Small intestine (tissue), 7 donors: Measurements from ENCODE around the gene EIF4H. TPM values are rescaled to one million over a fixed set of nuclear protein-coding genes. Genes with fewer than 3 reads are reported as not detected.

Source experiments
- DNase-seq, 2 donors: peaks; one replicate each; pipeline versions ENCODE4 v3.0.0 to v3.0.0-alpha.2; 2013
- FAIRE-seq: peaks from 2 replicates; lab custom pipeline; 2012; peaks lifted over from hg19 to GRCh38; lab: Jason Lieb, UNC
- H3K27ac ChIP-seq, 3 donors: one replicate each; pipeline ENCODE4 v1.5.1; 2013; ENCODE audit warnings: low read length in 2 of 3, mild to moderate bottlenecking in 2 of 3, control low read depth in 1 of 3, inconsistent platforms in 1 of 3, low read depth in 1 of 3, moderate library complexity in 1 of 3
- H3K27me3 ChIP-seq, 3 donors: one replicate each; pipeline ENCODE4 v1.6.1; 2013; ENCODE audit warnings: low read length in 3 of 3, inconsistent platforms in 1 of 3; ENCODE audit not compliant: control insufficient read depth in 3 of 3, insufficient read depth in 3 of 3
- H3K36me3 ChIP-seq, 3 donors: one replicate each; pipeline ENCODE4 v1.6.1; 2013; ENCODE audit warnings: low read length in 3 of 3, inconsistent platforms in 1 of 3, low read depth in 1 of 3, mild to moderate bottlenecking in 1 of 3, moderate library complexity in 1 of 3; ENCODE audit not compliant: control insufficient read depth in 3 of 3, insufficient read depth in 2 of 3
- H3K4me1 ChIP-seq, 3 donors: one replicate each; pipeline ENCODE4 v1.6.1; 2013; ENCODE audit warnings: low read length in 2 of 3, inconsistent platforms in 1 of 3, low read depth in 1 of 3, mild to moderate bottlenecking in 1 of 3, moderate library complexity in 1 of 3; ENCODE audit not compliant: control insufficient read depth in 3 of 3, insufficient read depth in 2 of 3
- H3K4me3 ChIP-seq, 3 donors: one replicate each; pipeline ENCODE4 v1.5.1; 2013; ENCODE audit warnings: low read length in 3 of 3, control low read depth in 1 of 3, inconsistent platforms in 1 of 3, low read depth in 1 of 3, mild to moderate bottlenecking in 1 of 3, moderate library complexity in 1 of 3
- H3K9me3 ChIP-seq, 2 donors: one replicate each; pipeline ENCODE4 v1.6.1; 2013; ENCODE audit warnings: low read depth in 1 of 2, low read length in 1 of 2; ENCODE audit not compliant: control insufficient read depth in 2 of 2, insufficient read depth in 1 of 2
- WGBS, 3 donors: extraction: QIAGEN DNeasy Blood & Tissue Kit; methylation state at CpG; one replicate each; pipeline ENCODE4 v1.1.7; 2013; 5-methylcytosine and 5-hydroxymethylcytosine counted together
- polyA plus RNA-seq, 4 donors: library from polyadenylated mRNA; stranded (reverse) in 3 of 4; unstranded in 1 of 4; fragments of 200-250 nt in 3 of 4; fragments of 120-200 nt in 1 of 4; gene quantifications; one replicate each; pipeline versions ENCODE4 v1.2.1 to v1.2.3, GENCODE V29; 2013
- donor health status: healthy with polysubstance abuse.
- donor health status: control.
- donor health status: control.
- donor health status: Bipolar disorder and iron deficiency.
- donor health status: healthy.

Gene EIF4H
- polyA plus RNA-seq, 4 donors: 158 to 229 (median 187) TPM

DNA sequence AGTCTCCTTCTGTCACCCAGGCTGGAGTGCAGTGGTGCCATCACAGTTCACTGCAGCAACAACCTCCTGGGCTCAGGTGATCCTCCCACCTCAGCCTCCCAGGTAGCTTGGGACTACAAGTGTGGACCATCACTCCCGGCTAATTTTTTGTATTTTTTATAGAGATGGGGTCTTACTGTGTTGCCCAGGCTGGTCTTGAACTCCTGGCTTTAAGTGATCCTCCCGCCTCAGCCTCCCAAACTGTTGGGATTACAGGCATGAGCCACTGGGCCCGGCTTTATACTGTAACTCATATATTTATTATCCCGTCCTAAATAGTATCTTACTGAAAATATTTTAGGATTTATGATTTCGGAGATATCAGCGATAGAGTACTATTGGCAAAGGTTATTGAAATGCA lies 10.9 kb downstream of the EIF4H start:
- FAIRE-seq: no peak
- peaks cover 0 to 10% (median 6%) of the 10 kb centered on the region in 3 donors for H3K4me1 ChIP-seq
- no peak overlapping the region for H3K27ac ChIP-seq
- DNase-seq: no peak
- WGBS, 3 donors: 84 to 87% (median 86%) methylated on average over 6 of the region's 6 CpGs
- H3K27me3 ChIP-seq: no peaks in the 10 kb centered on the region
- H3K9me3 ChIP-seq: no peaks in the 10 kb centered on the region
- H3K36me3 ChIP-seq: peaks cover 13 to 40% (median 22%) of the 10 kb centered on the region in 3 donors
- no peak overlapping the region for H3K4me3 ChIP-seq

DNA sequence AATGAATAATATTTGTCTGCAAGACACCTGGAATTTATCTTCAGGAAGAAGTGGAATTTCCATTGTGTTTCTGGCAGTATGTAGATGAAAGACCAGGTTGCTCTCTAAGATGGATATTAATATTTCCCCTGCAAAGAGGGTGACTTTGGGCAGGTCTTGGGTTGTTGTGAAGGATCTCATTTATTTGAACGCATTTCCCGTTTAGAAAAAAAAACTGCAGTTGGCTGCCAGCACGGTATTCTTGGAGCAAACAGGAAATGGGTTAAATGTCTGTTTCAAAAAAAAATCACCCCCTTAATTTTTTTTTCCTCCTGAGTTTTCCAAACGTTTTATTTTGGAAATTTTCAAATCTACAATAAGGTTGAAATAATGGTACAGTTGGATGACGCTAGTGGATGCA lies 11.5 kb downstream of the EIF4H start:
- H3K9me3 ChIP-seq: no peaks in the 10 kb centered on the region
- no peak overlapping the region for H3K4me3 ChIP-seq
- FAIRE-seq: no peak
- DNase-seq: no peak
- H3K27me3 ChIP-seq: no peaks in the 10 kb centered on the region
- peaks cover 0 to 8% (median 5%) of the 10 kb centered on the region in 3 donors for H3K4me1 ChIP-seq
- H3K36me3 ChIP-seq: peaks cover 16 to 44% (median 22%) of the 10 kb centered on the region in 3 donors
- 15 to 23% (median 19%) methylated on average over 5 of the region's 5 CpGs for WGBS, 3 donors
- no peak overlapping the region for H3K27ac ChIP-seq

DNA sequence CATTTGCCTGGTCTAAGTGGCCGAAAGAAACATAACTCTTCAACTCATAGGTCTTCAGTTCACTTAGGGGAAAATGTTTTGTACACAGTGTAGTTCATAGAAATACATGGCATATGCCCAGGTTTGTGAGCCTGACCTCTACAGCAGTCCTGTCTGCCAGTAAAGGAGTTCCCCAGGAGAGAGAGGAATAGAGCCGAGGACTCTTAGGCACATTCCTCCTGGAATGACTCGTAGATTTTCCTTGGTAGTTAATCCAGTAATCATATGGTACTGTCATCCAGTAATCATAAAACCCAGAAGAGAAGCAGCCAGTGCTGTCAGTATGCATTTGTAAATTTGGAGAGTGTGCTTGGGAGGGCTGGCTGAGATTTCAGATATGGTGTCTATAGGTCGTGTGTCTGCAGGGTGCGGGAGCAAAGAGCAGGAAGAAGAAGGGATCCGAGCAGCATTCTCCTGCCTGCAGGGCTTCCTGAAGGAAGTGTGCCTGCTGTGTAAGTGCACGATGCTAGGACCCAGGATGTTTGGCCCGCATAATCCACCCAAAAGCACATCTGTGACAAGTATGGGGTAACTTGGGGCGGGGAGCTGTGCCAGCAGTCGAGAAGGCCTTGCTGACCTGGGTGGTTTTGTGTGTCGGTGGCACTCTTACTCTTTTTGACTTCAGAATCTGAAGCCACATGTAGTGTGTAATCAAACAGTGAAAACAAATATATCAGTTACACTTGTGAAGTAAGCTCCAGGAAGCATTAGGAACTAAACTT lies 13.9 kb downstream of the EIF4H start:
- Histone ChIP-seq H3K27me3 (no peaks in the 10 kb centered on the region), H3K27ac (no peak overlapping the region), H3K4me1 (peaks cover 0 to 6% (median 0%) of the 10 kb centered on the region in 3 donors), H3K36me3 (peaks cover 22 to 47% (median 29%) of the 10 kb centered on the region in 3 donors), H3K4me3 (no peak overlapping the region), H3K9me3 (no peaks in the 10 kb centered on the region)
- 79 to 83% (median 82%) methylated on average over 11 of the region's 11 CpGs for WGBS, 3 donors
- no peak for FAIRE-seq
- no peak for DNase-seq

DNA sequence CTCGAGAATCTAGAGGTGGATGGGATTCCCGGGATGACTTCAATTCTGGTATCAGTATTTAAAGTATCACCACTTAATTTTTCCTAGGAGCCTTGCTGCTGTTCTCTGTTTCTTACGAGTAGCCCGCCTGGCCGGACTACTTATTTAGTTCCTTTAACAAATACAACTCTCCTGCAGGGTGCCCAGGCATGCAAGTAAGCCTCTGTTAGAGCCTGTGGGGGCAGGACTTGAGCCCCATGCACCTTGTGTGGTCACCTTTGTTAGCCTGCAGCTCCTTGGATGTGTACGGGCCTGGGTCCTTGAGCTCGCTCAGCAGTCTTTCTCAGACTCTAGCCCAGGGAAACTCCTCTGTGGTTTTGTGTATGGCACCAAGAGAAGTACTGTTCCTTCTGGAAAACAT lies 16.1 kb downstream of the EIF4H start:
- WGBS, 3 donors: 92 to 93% (median 93%) methylated on average over 7 of the region's 7 CpGs
- Histone ChIP-seq H3K27ac (no peak overlapping the region), H3K36me3 (peaks cover 28 to 58% (median 41%) of the 10 kb centered on the region in 3 donors), H3K27me3 (no peaks in the 10 kb centered on the region), H3K4me3 (no peak overlapping the region), H3K4me1 (peaks cover 0 to 4% (median 0%) of the 10 kb centered on the region in 3 donors), H3K9me3 (no peaks in the 10 kb centered on the region)
- DNase-seq (no peak), FAIRE-seq (no peak)

DNA sequence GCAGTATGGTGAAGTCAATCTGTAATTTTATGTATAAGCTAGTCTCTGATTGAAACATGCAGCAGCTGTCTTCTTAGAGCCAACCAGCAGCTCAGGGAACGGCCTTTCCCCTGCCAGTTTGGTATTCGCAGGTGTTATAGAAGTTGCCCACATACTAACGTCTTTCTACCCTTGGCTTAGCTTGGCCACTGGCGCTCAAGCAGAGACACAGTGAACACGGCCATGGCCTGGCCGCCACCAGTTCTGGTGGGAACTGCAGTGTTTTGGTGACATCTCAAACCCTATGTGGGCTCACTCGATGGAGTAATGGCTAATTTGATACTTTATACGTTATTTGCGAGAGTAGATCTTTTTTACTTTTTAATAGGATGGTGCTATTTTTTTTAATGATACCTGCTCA lies 17.1 kb downstream of the EIF4H start:
- H3K36me3 ChIP-seq: peaks cover 30 to 61% (median 41%) of the 10 kb centered on the region in 3 donors
- no peak for FAIRE-seq
- 87 to 92% (median 90%) methylated on average over 9 of the region's 9 CpGs for whole genome bisulfite sequencing, 3 donors

DNA sequence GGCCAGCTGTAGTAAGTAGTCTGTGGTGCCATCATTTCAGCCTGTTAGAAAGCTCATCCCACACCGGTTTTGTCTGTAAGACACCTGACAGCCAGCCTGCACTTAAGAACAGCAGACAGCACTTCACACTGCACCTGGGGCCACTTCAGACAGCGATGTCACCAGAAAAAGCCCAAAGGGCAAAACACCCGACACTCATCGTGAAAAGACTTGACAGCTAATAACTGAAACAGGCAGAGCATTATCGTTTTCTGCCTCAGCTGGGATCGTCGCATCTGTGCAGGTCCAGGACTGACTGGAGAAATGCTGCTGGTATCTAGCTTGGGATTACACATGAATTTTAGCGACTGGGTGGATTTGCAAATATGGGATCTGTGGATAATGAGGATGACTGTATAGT lies 18.9 kb downstream of the EIF4H start:
- no peak overlapping the region for H3K4me3 ChIP-seq
- no peaks in the 10 kb centered on the region for H3K9me3 ChIP-seq
- no peak overlapping the region for H3K27ac ChIP-seq
- FAIRE-seq (no peak), DNase-seq (no peak)
- no peaks in the 10 kb centered on the region for H3K4me1 ChIP-seq
- 79 to 87% (median 85%) methylated on average over 8 of the region's 8 CpGs for WGBS, 3 donors
- no peaks in the 10 kb centered on the region for H3K27me3 ChIP-seq
- peaks cover 28 to 62% (median 37%) of the 10 kb centered on the region in 3 donors for H3K36me3 ChIP-seq

More for the DNA sequence above, 17.1 kb downstream of the EIF4H start:
- DNase-seq: no peak
- Histone ChIP-seq H3K4me1 (no peaks in the 10 kb centered on the region), H3K4me3 (no peak overlapping the region), H3K9me3 (no peaks in the 10 kb centered on the region), H3K27me3 (no peaks in the 10 kb centered on the region), H3K27ac (no peak overlapping the region)

DNA sequence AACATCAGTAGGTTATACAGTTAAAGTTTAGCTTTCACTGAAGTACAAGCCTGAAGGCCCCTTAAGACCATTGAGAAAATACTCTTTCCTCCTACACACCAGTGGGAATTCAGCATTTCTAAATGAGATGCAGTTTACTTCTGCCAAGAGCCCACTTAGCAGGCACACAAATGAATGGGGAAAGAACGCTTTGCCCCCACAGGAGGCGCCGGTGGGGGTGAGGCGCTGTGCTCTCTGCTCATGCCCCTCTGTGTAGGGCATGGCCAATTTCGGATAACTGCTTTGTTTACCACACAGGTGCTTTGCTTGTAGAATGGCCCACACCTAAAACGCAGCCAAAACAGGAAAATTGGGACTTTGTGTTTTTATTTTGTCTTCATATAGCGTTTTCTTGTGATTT lies 19.8 kb downstream of the EIF4H start:
- FAIRE-seq: no peak
- H3K36me3 ChIP-seq: peaks cover 20 to 60% (median 31%) of the 10 kb centered on the region in 3 donors

DNA sequence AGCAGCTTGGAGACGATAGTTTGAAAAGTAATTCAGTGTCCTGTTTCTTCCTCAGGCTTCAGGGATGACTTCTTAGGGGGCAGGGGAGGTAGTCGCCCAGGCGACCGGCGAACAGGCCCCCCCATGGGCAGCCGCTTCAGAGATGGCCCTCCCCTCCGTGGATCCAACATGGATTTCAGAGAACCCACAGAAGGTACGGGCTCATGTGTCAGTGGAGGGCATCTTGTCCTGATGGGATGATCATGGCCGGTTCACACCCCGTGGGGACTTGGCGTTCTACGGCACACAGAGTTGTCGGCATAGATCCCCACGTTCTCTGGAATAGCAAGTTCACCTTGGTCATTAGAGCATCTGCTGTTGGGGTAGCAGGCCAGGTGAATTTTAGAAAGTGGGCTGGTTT lies 20.5 kb downstream of the EIF4H start:
- H3K27me3 ChIP-seq: no peaks in the 10 kb centered on the region
- no peaks in the 10 kb centered on the region for H3K9me3 ChIP-seq
- no peak overlapping the region for H3K4me3 ChIP-seq
- DNase-seq (no peak), FAIRE-seq (no peak)
- WGBS, 3 donors: 92 to 94% (median 94%) methylated on average over 14 of the region's 14 CpGs
- H3K4me1 ChIP-seq: no peaks in the 10 kb centered on the region
- H3K27ac ChIP-seq: no peak overlapping the region
- peaks cover 13 to 59% (median 29%) of the 10 kb centered on the region in 3 donors for H3K36me3 ChIP-seq

More for the DNA sequence above, 19.8 kb downstream of the EIF4H start:
- H3K27me3 ChIP-seq: no peaks in the 10 kb centered on the region
- no peak for DNase-seq
- no peaks in the 10 kb centered on the region for H3K9me3 ChIP-seq
- no peak overlapping the region for H3K4me3 ChIP-seq
- 91 to 94% (median 93%) methylated on average over 7 of the region's 7 CpGs for WGBS, 3 donors
- H3K27ac ChIP-seq: no peak overlapping the region
- H3K4me1 ChIP-seq: no peaks in the 10 kb centered on the region
